IPS DF 6.9 (cell line): ENCODE results near the gene NUP214.

Source experiments
- DNase-seq: peaks from one replicate; pipeline ENCODE4 v3.0.0-alpha.2; 2013; ENCODE audit warnings: low read depth, low spot score
- H3K27ac ChIP-seq: one replicate; pipeline ENCODE4 v1.5.1; 2013; ENCODE audit warnings: low read length, control low read depth
- H3K27me3 ChIP-seq: 2 replicates; pipeline ENCODE4 v1.6.1; 2013; ENCODE audit warnings: mild to moderate bottlenecking, low read length; ENCODE audit not compliant: control insufficient read depth, insufficient read depth
- H3K36me3 ChIP-seq: 2 replicates; pipeline ENCODE4 v1.6.1; 2013; ENCODE audit warnings: low read length; ENCODE audit not compliant: control insufficient read depth, insufficient read depth
- H3K4me1 ChIP-seq: 2 replicates; pipeline ENCODE4 v1.6.1; 2013; ENCODE audit warnings: low read length; ENCODE audit not compliant: control insufficient read depth, insufficient read depth
- H3K4me3 ChIP-seq: 2 replicates; pipeline ENCODE4 v1.5.1; 2013; ENCODE audit warnings: mild to moderate bottlenecking, low read length
- H3K9me3 ChIP-seq: 2 replicates; pipeline ENCODE4 v1.6.1; 2013; ENCODE audit warnings: low read length, inconsistent platforms; ENCODE audit not compliant: control insufficient read depth, insufficient read depth
- WGBS: extraction: QIAGEN DNeasy Blood & Tissue Kit; methylation state at CpG from one replicate; pipeline ENCODE4 v1.1.7; 2013; ENCODE audit warnings: mixed read lengths, missing lambda C conversion rate; ENCODE audit not compliant: insufficient read length, insufficient coverage; 5-methylcytosine and 5-hydroxymethylcytosine counted together

Gene NUP214

GRCh38 chr9:131228988-131229387 lies 103.6 kb downstream of the NUP214 start:
- WGBS, result no CpG with 5 or more reads among the region's 8 CpGs
- peaks cover 9% of the 10 kb centered on the region for H3K36me3 ChIP-seq

GRCh38 chr9:131233556-131233955 lies 108.2 kb downstream of the NUP214 start:
- H3K27me3 ChIP-seq, result no peaks in the 10 kb centered on the region

More at GRCh38 chr9:131228988-131229387, 103.6 kb downstream of the NUP214 start:
- no peak for DNase-seq
- Histone ChIP-seq H3K9me3 (no peaks in the 10 kb centered on the region), H3K27me3 (no peaks in the 10 kb centered on the region), H3K4me3 (no peak overlapping the region), H3K27ac (no peak overlapping the region), H3K4me1 (peaks cover 5% of the 10 kb centered on the region)

GRCh38 chr9:131233995-131234394 lies 108.6 kb downstream of the NUP214 start:
- no peak overlapping the region for H3K4me3 ChIP-seq
- peaks cover 11% of the 10 kb centered on the region for H3K4me1 ChIP-seq
- no peak for DNase-seq
- no CpG with 5 or more reads among the region's 9 CpGs for WGBS
- no peak overlapping the region for H3K27ac ChIP-seq
- no peaks in the 10 kb centered on the region for H3K9me3 ChIP-seq
- H3K36me3 ChIP-seq, result peaks cover 14% of the 10 kb centered on the region
- no peaks in the 10 kb centered on the region for H3K27me3 ChIP-seq

More at GRCh38 chr9:131233556-131233955, 108.2 kb downstream of the NUP214 start:
- H3K27ac ChIP-seq, result no peak overlapping the region
- H3K36me3 ChIP-seq, result peaks cover 14% of the 10 kb centered on the region
- H3K9me3 ChIP-seq, result no peaks in the 10 kb centered on the region
- peaks cover 8% of the 10 kb centered on the region for H3K4me1 ChIP-seq
- H3K4me3 ChIP-seq, result no peak overlapping the region
- WGBS, result no CpG with 5 or more reads among the region's 11 CpGs
- DNase-seq, result no peak

GRCh38 chr9:131234799-131235479 lies 109.6 kb downstream of the NUP214 start:
- H3K4me1 ChIP-seq, result peaks cover 15% of the 10 kb centered on the region
- peaks cover 14% of the 10 kb centered on the region for H3K36me3 ChIP-seq
- DNase-seq, result no peak
- H3K4me3 ChIP-seq, result no peak overlapping the region
- no peak overlapping the region for H3K27ac ChIP-seq
- H3K9me3 ChIP-seq, result no peaks in the 10 kb centered on the region
- WGBS, result no CpG with 5 or more reads among the region's 16 CpGs
- H3K27me3 ChIP-seq, result no peaks in the 10 kb centered on the region

GRCh38 chr9:131235480-131235851 lies 110.1 kb downstream of the NUP214 start:
- WGBS, result no CpG with 5 or more reads among the region's 9 CpGs
- Histone ChIP-seq H3K9me3 (no peaks in the 10 kb centered on the region), H3K27me3 (no peaks in the 10 kb centered on the region), H3K36me3 (peaks cover 14% of the 10 kb centered on the region), H3K4me3 (no peak overlapping the region), H3K4me1 (peaks cover 15% of the 10 kb centered on the region), H3K27ac (no peak overlapping the region)
- DNase-seq, result no peak

GRCh38 chr9:131236161-131236560 lies 110.8 kb downstream of the NUP214 start:
- no CpG with 5 or more reads among the region's 8 CpGs for WGBS
- H3K36me3 ChIP-seq, result peaks cover 14% of the 10 kb centered on the region
- no peaks in the 10 kb centered on the region for H3K9me3 ChIP-seq
- no peak overlapping the region for H3K27ac ChIP-seq
- H3K27me3 ChIP-seq, result no peaks in the 10 kb centered on the region
- DNase-seq, result no peak
- no peak overlapping the region for H3K4me3 ChIP-seq
- peaks cover 15% of the 10 kb centered on the region for H3K4me1 ChIP-seq

GRCh38 chr9:131236761-131237160 lies 111.4 kb downstream of the NUP214 start:
- no peak for DNase-seq
- no peak overlapping the region for H3K27ac ChIP-seq
- H3K4me3 ChIP-seq, result no peak overlapping the region
- peaks cover 15% of the 10 kb centered on the region for H3K4me1 ChIP-seq
- no peaks in the 10 kb centered on the region for H3K27me3 ChIP-seq
- peaks cover 14% of the 10 kb centered on the region for H3K36me3 ChIP-seq
- H3K9me3 ChIP-seq, result no peaks in the 10 kb centered on the region
- WGBS, result no CpG with 5 or more reads among the region's 5 CpGs

GRCh38 chr9:131237291-131237690 lies 111.9 kb downstream of the NUP214 start:
- Histone ChIP-seq H3K4me3 (no peak overlapping the region), H3K27ac (no peak overlapping the region), H3K27me3 (no peaks in the 10 kb centered on the region), H3K36me3 (peaks cover 14% of the 10 kb centered on the region), H3K9me3 (no peaks in the 10 kb centered on the region), H3K4me1 (peaks cover 15% of the 10 kb centered on the region)
- DNase-seq, result no peak
- no CpG with 5 or more reads among the region's 7 CpGs for WGBS

- no peak overlapping the region for H3K27ac ChIP-seq
- H3K9me3 ChIP-seq, result no peaks in the 10 kb centered on the region
- no CpG with 5 or more reads among the region's 11 CpGs for WGBS
- DNase-seq, result no peak
- no peak overlapping the region for H3K4me3 ChIP-seq
- peaks cover 14% of the 10 kb centered on the region for H3K36me3 ChIP-seq
- peaks cover 15% of the 10 kb centered on the region for H3K4me1 ChIP-seq
- H3K27me3 ChIP-seq, result no peaks in the 10 kb centered on the region
Observed at GRCh38 chr9:131237931-131238401, 112.6 kb downstream of the NUP214 start.

- no peak overlapping the region for H3K27ac ChIP-seq
Observed at GRCh38 chr9:131238402-131239021, 113.1 kb downstream of the NUP214 start.

More at GRCh38 chr9:131238402-131239021, 113.1 kb downstream of the NUP214 start:
- H3K27me3 ChIP-seq, result no peaks in the 10 kb centered on the region
- peaks cover 11% of the 10 kb centered on the region for H3K36me3 ChIP-seq
- H3K4me3 ChIP-seq, result no peak overlapping the region
- no CpG with 5 or more reads among the region's 23 CpGs for WGBS
- no peaks in the 10 kb centered on the region for H3K9me3 ChIP-seq
- peaks cover 15% of the 10 kb centered on the region for H3K4me1 ChIP-seq
- no peak for DNase-seq
